ENCODE measurements around the gene RASGEF1C.

- no peak for TF ChIP-seq CTCF (conservative IDR thresholded peaks at IDR 0.05; ENCODE audit: low read length)
- no peak for TF ChIP-seq EZH2phosphoT487 (IDR thresholded peaks at IDR 0.05; ENCODE audit: borderline replicate concordance, low read depth, low read length)
These were observed 68.9 kb downstream of the RASGEF1C start for GRCh38 chr5:180140079-180140554.
